ENCODE data around the gene NFYC.

The NFYC gene

GRCh38 chr1:40652468-40652867, 39.0 kb upstream of the NFYC start:
- Histone ChIP-seq H3K27ac (no peak overlapping the region), H3K36me3 (ENCODE audit: insufficient read depth) (no peaks in the 10 kb centered on the region), H3K79me2 (ENCODE audit: insufficient read depth, low read depth) (no peaks in the 10 kb centered on the region), H3K27me3 (ENCODE audit: insufficient read depth, low read depth) (no peaks in the 10 kb centered on the region), H3K4me1 (ENCODE audit: low read depth, poor library complexity, severe bottlenecking) (no peaks in the 10 kb centered on the region), H3K4me3 (IDR thresholded peaks at IDR 0.05; ENCODE audit: insufficient read depth, low read depth, low read length) (no peak overlapping the region), H3K4me2 (no peak overlapping the region), H2AFZ (ENCODE audit: low read depth) (no peak overlapping the region), H3K9ac (no peak overlapping the region), H4K20me1 (ENCODE audit: insufficient read depth) (no peaks in the 10 kb centered on the region)
- TF ChIP-seq CTCF (conservative IDR thresholded peaks at IDR 0.05; ENCODE audit: low read depth, low read length), result no peak

- H3K27ac ChIP-seq, result no peak overlapping the region
- H3K27me3 ChIP-seq (ENCODE audit: insufficient read depth, low read depth), result no peaks in the 10 kb centered on the region
- no peak for TF ChIP-seq CTCF (conservative IDR thresholded peaks at IDR 0.05; ENCODE audit: low read depth, low read length)
- H3K4me1 ChIP-seq (ENCODE audit: low read depth, poor library complexity, severe bottlenecking), result no peaks in the 10 kb centered on the region
- no peaks in the 10 kb centered on the region for H3K36me3 ChIP-seq (ENCODE audit: insufficient read depth)
- no peak overlapping the region for H2AFZ ChIP-seq (ENCODE audit: low read depth)
- no peak overlapping the region for H3K4me2 ChIP-seq
- no peak overlapping the region for H3K4me3 ChIP-seq (IDR thresholded peaks at IDR 0.05; ENCODE audit: insufficient read depth, low read depth, low read length)
- H3K79me2 ChIP-seq (ENCODE audit: insufficient read depth, low read depth), result no peaks in the 10 kb centered on the region
- no peaks in the 10 kb centered on the region for H4K20me1 ChIP-seq (ENCODE audit: insufficient read depth)
- no peak overlapping the region for H3K9ac ChIP-seq
These were observed 38.5 kb upstream of the NFYC start for GRCh38 chr1:40652979-40653378.

GRCh38 chr1:40653851-40654537, 37.5 kb upstream of the NFYC start:
- Histone ChIP-seq H3K36me3 (ENCODE audit: insufficient read depth) (no peaks in the 10 kb centered on the region), H3K27me3 (ENCODE audit: insufficient read depth, low read depth) (no peaks in the 10 kb centered on the region), H2AFZ (ENCODE audit: low read depth) (no peak overlapping the region), H3K79me2 (ENCODE audit: insufficient read depth, low read depth) (no peaks in the 10 kb centered on the region), H3K27ac (no peak overlapping the region), H3K4me2 (no peak overlapping the region), H3K9ac (no peak overlapping the region), H3K4me3 (IDR thresholded peaks at IDR 0.05; ENCODE audit: insufficient read depth, low read depth, low read length) (no peak overlapping the region), H3K4me1 (ENCODE audit: low read depth, poor library complexity, severe bottlenecking) (no peaks in the 10 kb centered on the region), H4K20me1 (ENCODE audit: insufficient read depth) (no peaks in the 10 kb centered on the region)
- TF ChIP-seq CTCF (conservative IDR thresholded peaks at IDR 0.05; ENCODE audit: low read depth, low read length), result no peak

GRCh38 chr1:40657046-40657445, 34.5 kb upstream of the NFYC start:
- no peaks in the 10 kb centered on the region for H3K36me3 ChIP-seq (ENCODE audit: insufficient read depth)
- no peak overlapping the region for H3K9ac ChIP-seq
- H2AFZ ChIP-seq (ENCODE audit: low read depth), result no peak overlapping the region
- H3K4me3 ChIP-seq (IDR thresholded peaks at IDR 0.05; ENCODE audit: insufficient read depth, low read depth, low read length), result no peak overlapping the region
- no peak overlapping the region for H3K27ac ChIP-seq
- no peaks in the 10 kb centered on the region for H4K20me1 ChIP-seq (ENCODE audit: insufficient read depth)
- H3K79me2 ChIP-seq (ENCODE audit: insufficient read depth, low read depth), result peaks cover 12% of the 10 kb centered on the region; the same call in 1 of the 2 replicates
- H3K27me3 ChIP-seq (ENCODE audit: insufficient read depth, low read depth), result no peaks in the 10 kb centered on the region
- H3K4me2 ChIP-seq, result no peak overlapping the region
- H3K4me1 ChIP-seq (ENCODE audit: low read depth, poor library complexity, severe bottlenecking), result peaks cover 13% of the 10 kb centered on the region
- TF ChIP-seq CTCF (conservative IDR thresholded peaks at IDR 0.05; ENCODE audit: low read depth, low read length), result no peak

Data from KMS-11 (cell line).